Activated CD8-positive, alpha-beta memory T cell treated with anti-CD3 and anti-CD28 coated beads, Interleukin-2, amount 50 U/mL, for 48 hours (primary cell): ENCODE data around the gene TEN1.

ENCODE experiments used
- DNase-seq: peaks from one replicate; pipeline ENCODE4 v3.0.0-alpha.2; 2020

Gene TEN1

GRCh38 chr17:75979705-75980187 lies 706 bp downstream of the TEN1 start:
- no peak for DNase-seq

GRCh38 chr17:75980188-75981018 lies 1.4 kb downstream of the TEN1 start:
- no peak for DNase-seq

DNA sequence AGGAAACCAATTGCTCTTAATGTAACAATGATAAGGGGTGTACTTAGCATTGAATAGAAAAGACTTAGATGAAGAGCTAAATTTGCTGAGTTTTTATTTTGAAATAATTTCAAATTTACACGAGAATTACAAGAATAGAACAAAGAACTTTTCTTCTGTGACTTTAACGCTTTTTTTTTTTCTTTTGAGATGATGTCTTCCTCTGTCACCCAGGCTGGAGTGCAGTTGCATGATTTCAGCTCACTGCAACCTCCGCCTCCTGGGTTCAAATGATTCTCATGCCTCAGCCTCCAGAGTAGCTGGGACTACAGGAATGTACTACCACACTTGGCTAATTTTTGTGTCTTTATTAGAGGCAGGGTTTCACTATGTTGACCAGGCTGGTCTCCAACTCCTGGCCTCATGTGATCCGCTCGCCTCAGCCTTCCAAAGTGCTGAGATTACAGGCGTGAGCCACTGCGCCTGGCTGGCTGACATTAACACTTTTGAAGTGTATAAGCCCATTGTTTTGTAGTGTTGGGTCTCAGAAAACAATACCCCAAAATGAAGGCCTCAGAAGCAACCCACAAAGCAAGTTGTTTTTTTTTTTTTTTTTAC lies 2.1 kb downstream of the TEN1 start:
- no peak for DNase-seq

GRCh38 chr17:75983501-75984181 lies 4.6 kb downstream of the TEN1 start:
- DNase-seq, result no peak

DNA sequence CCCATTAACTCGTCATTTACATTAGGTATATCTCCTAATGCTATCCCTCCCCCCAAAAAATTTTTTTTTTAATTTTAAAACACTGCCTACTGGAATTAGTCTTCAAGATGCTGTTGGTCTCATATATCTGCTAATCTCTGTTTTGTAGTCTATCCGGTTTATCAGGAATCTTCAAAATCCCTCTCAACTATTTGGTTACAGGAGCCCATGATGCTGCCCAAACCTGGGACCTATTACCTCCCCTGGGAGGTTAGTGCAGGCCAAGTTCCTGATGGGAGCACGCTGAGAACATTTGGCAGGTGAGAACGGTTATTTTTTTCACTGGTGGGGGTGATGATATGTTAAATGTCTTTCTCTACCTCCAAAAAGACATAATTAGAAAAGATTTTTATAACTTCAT lies 6.9 kb downstream of the TEN1 start:
- no peak for DNase-seq

DNA sequence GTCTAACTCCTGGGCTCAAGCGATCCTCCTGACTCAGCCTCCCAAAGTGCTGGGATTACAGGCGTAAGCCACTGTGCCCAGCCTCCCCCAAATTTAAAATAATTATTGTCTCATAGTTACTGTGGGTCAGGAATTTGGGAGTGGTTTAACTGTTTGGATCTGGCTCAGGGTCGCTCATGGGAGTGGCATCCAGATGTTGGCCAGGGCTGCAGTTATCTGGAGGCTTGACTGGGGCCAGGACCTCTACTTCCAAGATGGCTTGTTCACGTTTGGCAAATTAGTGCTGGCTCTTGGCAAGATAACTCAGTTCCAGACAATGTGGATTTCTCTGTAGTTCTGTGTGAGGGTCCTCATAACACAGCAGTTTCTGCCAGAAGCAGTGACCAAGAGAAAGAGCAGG lies 8.0 kb downstream of the TEN1 start:
- no peak for DNase-seq

DNA sequence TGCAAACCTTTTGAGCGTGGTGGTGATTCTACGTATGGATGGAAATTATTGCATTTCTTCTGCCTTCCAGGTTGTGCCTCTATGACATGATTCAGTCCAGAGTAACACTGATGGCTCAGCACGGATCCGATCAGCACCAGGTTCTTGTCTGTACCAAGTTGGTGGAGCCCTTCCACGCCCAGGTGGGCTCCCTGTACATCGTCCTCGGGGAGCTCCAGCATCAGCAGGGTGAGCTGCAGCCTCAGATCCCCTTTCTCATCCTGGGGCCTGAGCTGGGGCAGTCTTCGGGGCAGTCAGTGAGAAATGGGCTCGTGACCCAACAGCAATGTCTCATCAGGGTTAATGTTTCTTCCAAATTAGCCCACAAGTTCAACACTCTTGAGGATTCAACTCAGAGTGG lies 12.4 kb downstream of the TEN1 start:
- no peak for DNase-seq

- DNase-seq, result no peak
These were observed 15.8 kb downstream of the TEN1 start for GRCh38 chr17:75994802-75995370.

GRCh38 chr17:75995385-75995925 lies 16.4 kb downstream of the TEN1 start:
- DNase-seq, result no peak

- no peak for DNase-seq
These were observed 17.9 kb downstream of the TEN1 start for GRCh38 chr17:75996665-75997590.

DNA sequence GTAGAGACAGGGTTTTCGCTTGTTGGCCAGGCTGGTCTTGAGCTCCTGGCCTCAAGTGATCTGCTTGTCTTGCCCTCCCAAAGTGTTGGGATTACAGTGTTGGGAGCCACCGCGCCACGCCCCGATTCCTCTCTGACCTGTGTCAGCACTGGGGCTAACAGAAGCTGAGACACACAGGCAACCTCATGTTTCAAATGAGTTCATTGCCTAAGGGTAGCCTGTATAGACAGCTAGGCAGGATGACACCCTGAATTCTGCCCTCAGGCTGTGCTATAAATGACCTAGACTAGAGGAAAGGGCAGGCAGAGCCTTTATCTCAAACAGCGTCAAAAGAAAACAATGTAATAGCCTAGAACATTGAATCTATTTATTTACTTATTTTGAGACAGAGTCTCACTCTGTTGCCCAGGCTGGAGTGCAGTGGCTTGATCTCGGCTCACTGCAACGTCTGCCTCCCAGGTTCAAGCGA lies 19.3 kb downstream of the TEN1 start:
- no peak for DNase-seq

DNA sequence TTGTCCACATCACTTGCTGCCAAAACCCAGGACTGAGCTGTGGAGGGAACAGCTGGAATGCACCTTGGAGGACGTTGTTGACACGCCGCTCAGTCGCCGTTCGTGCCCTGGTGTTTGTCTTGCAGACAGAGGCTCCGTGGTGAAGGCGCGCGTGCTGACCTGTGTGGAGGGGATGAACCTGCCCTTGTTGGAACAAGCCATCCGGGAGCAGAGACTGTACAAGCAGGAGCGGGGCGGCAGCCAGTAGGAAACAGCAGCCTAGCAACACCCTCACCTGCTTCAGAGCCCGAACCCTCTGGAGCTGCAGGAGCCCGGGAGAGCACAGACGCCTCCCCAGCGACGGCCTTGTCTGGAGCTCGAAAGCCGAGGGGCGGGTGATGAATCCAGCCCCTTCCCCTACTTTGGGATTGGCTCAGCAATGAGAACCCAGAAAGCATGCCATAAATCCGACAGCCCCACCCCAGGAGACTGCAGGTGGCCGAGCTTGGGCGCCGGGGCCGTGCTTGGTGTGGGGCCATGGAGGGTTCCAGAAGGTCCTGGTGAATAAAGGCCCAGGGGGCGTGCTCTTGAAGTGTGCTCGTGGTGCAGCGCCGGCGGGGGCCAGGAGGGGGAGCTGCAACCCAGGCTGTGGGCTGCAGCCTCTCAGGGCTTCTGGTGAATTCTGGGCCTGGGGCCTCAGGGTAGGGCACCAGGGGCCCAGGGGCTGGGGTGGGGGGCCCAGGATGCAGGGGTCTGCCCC lies 21.1 kb downstream of the TEN1 start:
- peak; percentile 91 for DNase-seq

GRCh38 chr17:76000755-76001521 lies 21.9 kb downstream of the TEN1 start, which contains the start of gene CDK3:
TSS of gene CDK3 (plus strand) at chr17:76000855. CDS start at chr17:76001426, 571 bp downstream.
- no peak for DNase-seq

DNA sequence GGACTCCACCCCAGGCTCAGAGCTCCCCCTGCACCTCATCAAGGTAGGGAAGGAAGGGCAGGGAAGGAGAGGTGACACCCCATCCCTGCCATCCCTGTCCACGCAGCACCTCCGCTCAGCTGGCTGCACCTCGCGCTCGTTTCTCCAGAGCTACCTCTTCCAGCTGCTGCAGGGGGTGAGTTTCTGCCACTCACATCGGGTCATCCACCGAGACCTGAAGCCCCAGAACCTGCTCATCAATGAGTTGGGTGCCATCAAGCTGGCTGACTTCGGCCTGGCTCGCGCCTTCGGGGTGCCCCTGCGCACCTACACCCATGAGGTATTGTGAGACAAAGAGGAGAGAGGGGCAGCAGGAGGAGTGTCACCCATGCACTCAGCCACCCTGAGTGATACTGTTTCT lies 23.1 kb downstream of the TEN1 start:
- no peak for DNase-seq

- DNase-seq, result no peak
These were observed 24.9 kb downstream of the TEN1 start for GRCh38 chr17:76003915-76004314.

DNA sequence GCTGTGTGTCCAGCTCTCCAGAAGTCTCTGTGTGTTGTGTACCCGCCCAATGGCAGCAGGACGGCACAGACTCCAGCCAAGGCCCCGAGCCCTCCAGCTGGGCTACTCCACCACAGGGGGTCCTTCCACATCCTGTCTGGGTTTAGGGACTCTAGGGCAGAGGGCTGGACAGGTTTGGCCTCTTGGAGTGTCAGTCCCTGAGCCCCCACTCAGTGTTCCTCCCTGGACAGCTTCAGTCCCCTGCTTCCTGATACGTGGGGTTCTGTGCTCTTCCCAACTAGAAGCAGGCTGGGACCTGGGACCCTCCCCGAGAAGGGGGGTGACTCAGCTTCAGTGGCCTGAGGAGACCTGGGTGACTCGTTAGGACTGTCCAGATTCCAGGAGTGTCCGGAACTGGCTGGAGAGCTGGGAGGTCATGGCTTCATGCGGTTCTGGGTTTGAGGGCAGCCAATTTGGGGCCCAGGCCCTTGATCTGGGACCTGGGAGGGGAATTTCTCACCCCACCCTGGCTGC lies 25.8 kb downstream of the TEN1 start:
- DNase-seq, result no peak

GRCh38 chr17:76005263-76006149 lies 26.5 kb downstream of the TEN1 start:
- DNase-seq, result peak; percentile 98

GRCh38 chr17:76007131-76007849 lies 28.2 kb downstream of the TEN1 start:
- no peak for DNase-seq
